GM23338 (cell line): ENCODE measurements around the gene EHD3.

Experiments used
- CTCF ChIP-seq, 2 experiments: fragments of 200-600 bp in 1 of 2; sonication (generic) in 1 of 2; conservative IDR thresholded peaks; 2 replicates each; pipeline versions ENCODE4 v1.5.1 to v1.6.1; 2016 to 2017; ENCODE audit warnings: antibody characterized with exemption in 2 of 2, low read depth in 2 of 2, mild to moderate bottlenecking in 2 of 2, moderate library complexity in 1 of 2
- ETS1 ChIP-seq: IDR thresholded peaks from 2 replicates; pipeline ENCODE4 v1.6.1; 2016; ENCODE audit warnings: antibody characterized with exemption
- EZH2 ChIP-seq: fragments of 200-600 bp; sonication (generic); IDR thresholded peaks from one replicate; pipeline ENCODE4 v1.8.0; 2017; ENCODE audit warnings: antibody characterized with exemption, mild to moderate bottlenecking, low read depth; ENCODE audit not compliant: unreplicated experiment
- EZH2phosphoT487 ChIP-seq: fragments of 200-600 bp; sonication (generic); IDR thresholded peaks from one replicate; pipeline ENCODE4 v1.8.1; 2018; ENCODE audit warnings: antibody characterized with exemption; ENCODE audit not compliant: unreplicated experiment
- JUNB ChIP-seq: IDR thresholded peaks from one replicate; pipeline ENCODE4 v1.6.1; 2016; ENCODE audit warnings: antibody characterized with exemption; ENCODE audit not compliant: unreplicated experiment
- POLR2AphosphoS5 ChIP-seq: IDR thresholded peaks from 2 replicates; pipeline ENCODE4 v1.6.1; 2016; ENCODE audit warnings: antibody characterized with exemption, low read depth
- STAT1 ChIP-seq: IDR thresholded peaks from one replicate; pipeline ENCODE4 v1.6.1; 2016; ENCODE audit warnings: antibody characterized with exemption; ENCODE audit not compliant: unreplicated experiment
- TF ChIP-seq, protein P1 (sequence below): IDR thresholded peaks from one replicate; pipeline ENCODE4 v1.6.1; 2018; ENCODE audit warnings: antibody characterized with exemption; ENCODE audit not compliant: unreplicated experiment

GRCh38 chr2:31255911-31256571, 22.1 kb downstream of the EHD3 start:
- TF ChIP-seq CTCF (conservative IDR thresholded peaks at IDR 0.05; ENCODE audit: low read depth in 2 of 2) (no peak), EZH2phosphoT487 (no peak), EZH2 (no peak), POLR2AphosphoS5 (no peak), STAT1 (no peak), ETS1 (no peak), JUNB (no peak)
- TF ChIP-seq, protein P1, sequence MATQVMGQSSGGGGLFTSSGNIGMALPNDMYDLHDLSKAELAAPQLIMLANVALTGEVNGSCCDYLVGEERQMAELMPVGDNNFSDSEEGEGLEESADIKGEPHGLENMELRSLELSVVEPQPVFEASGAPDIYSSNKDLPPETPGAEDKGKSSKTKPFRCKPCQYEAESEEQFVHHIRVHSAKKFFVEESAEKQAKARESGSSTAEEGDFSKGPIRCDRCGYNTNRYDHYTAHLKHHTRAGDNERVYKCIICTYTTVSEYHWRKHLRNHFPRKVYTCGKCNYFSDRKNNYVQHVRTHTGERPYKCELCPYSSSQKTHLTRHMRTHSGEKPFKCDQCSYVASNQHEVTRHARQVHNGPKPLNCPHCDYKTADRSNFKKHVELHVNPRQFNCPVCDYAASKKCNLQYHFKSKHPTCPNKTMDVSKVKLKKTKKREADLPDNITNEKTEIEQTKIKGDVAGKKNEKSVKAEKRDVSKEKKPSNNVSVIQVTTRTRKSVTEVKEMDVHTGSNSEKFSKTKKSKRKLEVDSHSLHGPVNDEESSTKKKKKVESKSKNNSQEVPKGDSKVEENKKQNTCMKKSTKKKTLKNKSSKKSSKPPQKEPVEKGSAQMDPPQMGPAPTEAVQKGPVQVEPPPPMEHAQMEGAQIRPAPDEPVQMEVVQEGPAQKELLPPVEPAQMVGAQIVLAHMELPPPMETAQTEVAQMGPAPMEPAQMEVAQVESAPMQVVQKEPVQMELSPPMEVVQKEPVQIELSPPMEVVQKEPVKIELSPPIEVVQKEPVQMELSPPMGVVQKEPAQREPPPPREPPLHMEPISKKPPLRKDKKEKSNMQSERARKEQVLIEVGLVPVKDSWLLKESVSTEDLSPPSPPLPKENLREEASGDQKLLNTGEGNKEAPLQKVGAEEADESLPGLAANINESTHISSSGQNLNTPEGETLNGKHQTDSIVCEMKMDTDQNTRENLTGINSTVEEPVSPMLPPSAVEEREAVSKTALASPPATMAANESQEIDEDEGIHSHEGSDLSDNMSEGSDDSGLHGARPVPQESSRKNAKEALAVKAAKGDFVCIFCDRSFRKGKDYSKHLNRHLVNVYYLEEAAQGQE, result no peak
